K562 (cell line): ENCODE data around the gene FEN1. TPM values are rescaled to one million over a fixed set of nuclear protein-coding genes. Genes with fewer than 3 reads are reported as not detected.

ENCODE experiments used
- CTCF ChIP-seq, 3 experiments: IDR thresholded peaks in 2 of 3; conservative IDR thresholded peaks in 1 of 3; 2 replicates each; pipeline ENCODE4 v1.5.1; 2011 to 2012; ENCODE audit warnings: low read length in 3 of 3, mild to moderate bottlenecking in 3 of 3, control low read depth in 2 of 3, improper control_type of control experiment in 1 of 3, inconsistent platforms in 1 of 3, low read depth in 1 of 3, mixed read lengths in 1 of 3, moderate library complexity in 1 of 3; ENCODE audit not compliant: insufficient read depth in 2 of 3
- FOS ChIP-seq: IDR thresholded peaks from 3 replicates; pipeline ENCODE4 v1.6.1; 2011; ENCODE audit not compliant: insufficient read length; ENCODE audit errors: extremely low read depth
- KLF1 ChIP-seq: fragments of 450-650 bp; IDR thresholded peaks from 2 replicates; pipeline ENCODE4 v1.6.1; 2016; ENCODE audit warnings: missing genetic modification characterization, missing compliant biosample characterization
- POLR2B ChIP-seq: fragments of 450-650 bp; IDR thresholded peaks from 2 replicates; pipeline ENCODE4 v1.6.1; 2018; ENCODE audit warnings: low read depth; ENCODE audit not compliant: partially characterized antibody
- PRPF4 ChIP-seq: fragments of 200-400 bp; formaldehyde crosslinking; IDR thresholded peaks from one replicate; pipeline ENCODE4 v1.6.1; 2017; ENCODE audit warnings: low read length, low read depth, mild to moderate bottlenecking; ENCODE audit not compliant: insufficient read depth, poor library complexity, severe bottlenecking
- TARDBP ChIP-seq: fragments of 450-650 bp; IDR thresholded peaks from 2 replicates; pipeline ENCODE4 v1.6.1; 2016
- TOE1 ChIP-seq, 2 experiments: fragments of 450-650 bp in 1 of 2; sonication (generic) in 1 of 2; formaldehyde crosslinking in 1 of 2; IDR thresholded peaks; 2 replicates each; pipeline versions ENCODE4 v1.7.1 to v1.8.0; 2016 to 2022; ENCODE audit warnings: borderline replicate concordance in 2 of 2, mild to moderate bottlenecking in 2 of 2, antibody characterized with exemption in 1 of 2, inconsistent platforms in 1 of 2, low read depth in 1 of 2, missing genetic modification reagents in 1 of 2, moderate library complexity in 1 of 2
- UBTF ChIP-seq, 2 experiments: IDR thresholded peaks; 2 replicates each; pipeline ENCODE4 v1.6.1; 2012; ENCODE audit warnings: improper control_type of control experiment in 2 of 2, low read depth in 2 of 2, low read length in 2 of 2, borderline replicate concordance in 1 of 2
- ZBTB11 ChIP-seq, 3 experiments: fragments of 200-800 bp in 1 of 3; fragments of 250-450 bp in 1 of 3; fragments of 450-650 bp in 1 of 3; sonication (Bioruptor Pico) in 1 of 3; sonication (Bioruptor generic) in 1 of 3; formaldehyde crosslinking in 1 of 3; IDR thresholded peaks; 2 replicates each; pipeline versions ENCODE4 v1.6.1 to v1.8.0; 2016 to 2022; ENCODE audit warnings: mild to moderate bottlenecking in 2 of 3, missing genetic modification characterization in 2 of 3, missing compliant biosample characterization in 1 of 3, moderate library complexity in 1 of 3
- ZC3H4 ChIP-seq: sonication (generic); formaldehyde crosslinking; IDR thresholded peaks from 2 replicates; pipeline ENCODE4 v1.9.0; 2021; ENCODE audit warnings: missing genetic modification reagents, borderline replicate concordance
- ZNF12 ChIP-seq: sonication (generic); formaldehyde crosslinking; IDR thresholded peaks from 2 replicates; pipeline ENCODE4 v1.4.0; 2020; ENCODE audit warnings: mild to moderate bottlenecking, missing genetic modification reagents
- ZSCAN32 ChIP-seq: fragments of 450-650 bp; formaldehyde crosslinking; IDR thresholded peaks from 2 replicates; pipeline ENCODE4 v1.4.0; 2020; ENCODE audit warnings: mild to moderate bottlenecking, moderate library complexity
- polyA plus RNA-seq, 8 experiments: library from polyadenylated mRNA; depleted of rRNA in 4 of 8; stranded (reverse) in 5 of 8; unstranded in 3 of 8; fragments of >200 nt; fragmentation: Nextera tagmentation in 2 of 8; fragmentation: Illumina TruSeq in 1 of 8; extraction: Ambion mirVana in 2 of 8; extraction: Trizol in 1 of 8; gene quantifications; 2 replicates each; pipeline versions ENCODE4 v1.2.1 to v1.2.3, GENCODE V29; 2011 to 2014; ENCODE audit warnings: inconsistent platforms in 1 of 8, missing spikeins in 1 of 8
- total RNA-seq, 7 experiments: library from RNA; depleted of rRNA in 6 of 7; stranded (reverse); fragments of >200 nt in 6 of 7; fragmentation: Illumina TruSeq in 2 of 7; extraction: Trizol in 2 of 7; gene quantifications; 2 replicates each; pipeline versions ENCODE4 v1.2.1 to v1.2.3, GENCODE V29; 2011 to 2021; ENCODE audit warnings: low replicate concordance in 1 of 7
- TF ChIP-seq, protein P1 (sequence below): sonication (generic); formaldehyde crosslinking; IDR thresholded peaks from 2 replicates; pipeline ENCODE4 v1.8.1; 2022; ENCODE audit warnings: missing genetic modification reagents

FEN1 gene
- total and polyA plus RNA-seq, 9 of the 15 experiments (the other 6 are each of a cell fraction or from before 2014, with no cell fraction given): 58.1 to 156 (median 137) TPM

DNA sequence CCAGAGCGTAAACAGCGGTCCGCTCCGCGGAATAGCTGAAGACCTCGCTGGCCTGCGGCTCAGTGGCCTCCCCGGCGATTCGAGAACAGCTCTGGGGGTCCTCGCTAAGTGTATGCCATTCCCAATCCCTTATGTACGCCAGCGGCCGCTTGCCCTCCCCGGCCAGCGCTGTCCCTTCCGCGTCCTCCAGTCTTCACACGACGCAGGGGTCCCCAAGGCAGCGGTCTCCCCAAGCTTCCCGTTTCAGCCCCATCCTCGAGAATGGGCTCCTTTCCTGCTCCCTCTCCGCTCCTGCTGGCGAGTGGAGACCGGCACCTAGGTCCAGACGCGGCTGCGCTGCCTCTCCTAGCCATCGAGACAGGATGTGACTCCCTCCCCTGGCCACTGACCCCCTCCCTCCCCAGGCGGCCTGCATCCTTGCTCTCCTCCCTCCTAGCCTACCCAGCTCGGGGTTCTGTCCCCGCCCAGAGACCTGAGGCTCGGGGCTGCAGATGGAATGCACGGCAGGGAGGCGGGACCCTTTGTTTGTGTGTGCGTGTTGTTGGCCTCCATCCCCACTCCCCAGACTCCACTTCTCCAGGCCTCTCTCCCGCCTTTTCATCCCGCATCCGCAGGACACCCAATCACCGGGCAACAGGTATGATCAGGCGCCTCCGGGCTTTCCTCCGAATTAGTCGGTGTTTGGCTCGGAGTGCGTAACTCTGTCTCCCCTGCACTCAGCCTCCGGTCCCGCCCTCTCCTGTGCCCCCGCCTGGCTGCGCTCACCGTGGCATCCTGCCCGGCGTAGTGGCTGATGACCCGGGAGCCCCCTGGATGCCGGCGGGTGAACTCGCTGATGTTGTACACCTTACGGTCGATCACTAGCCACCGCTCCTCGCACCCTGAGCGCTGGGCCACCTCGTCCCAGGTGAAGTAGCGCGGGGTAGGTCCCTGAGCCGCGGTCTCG, 23.4 kb downstream of the FEN1 start (continued):
- peak in 1 of 3 experiments; percentile 26; a peak in 2 of 6 replicates for TF ChIP-seq CTCF (IDR thresholded peaks at IDR 0.05 in 2 of 3, conservative IDR thresholded peaks at IDR 0.05 in 1 of 3; ENCODE audit: insufficient read depth in 2 of 3, low read depth in 1 of 3, low read length in 3 of 3)
- 0 out of 2 replicates have a peak, but pooled peaks have one; percentile 30 for TF ChIP-seq KLF1
- no peak for TF ChIP-seq TOE1 (IDR thresholded peaks at IDR 0.05; ENCODE audit: borderline replicate concordance)
- 0 out of 2 replicates have a peak, but pooled peaks have one; percentile 69 for TF ChIP-seq TOE1 (CRISPR knock-in tag; IDR thresholded peaks at IDR 0.05; ENCODE audit: borderline replicate concordance, low read depth)
- 0 out of 2 replicates have a peak, but pooled peaks have one; percentile 4 for TF ChIP-seq ZNF12 (CRISPR knock-in tag)
- TF ChIP-seq POLR2B: peak; percentile 49
- TF ChIP-seq PRPF4: peak; percentile 66
- TF ChIP-seq FOS: no peak
- TF ChIP-seq, protein P1, sequence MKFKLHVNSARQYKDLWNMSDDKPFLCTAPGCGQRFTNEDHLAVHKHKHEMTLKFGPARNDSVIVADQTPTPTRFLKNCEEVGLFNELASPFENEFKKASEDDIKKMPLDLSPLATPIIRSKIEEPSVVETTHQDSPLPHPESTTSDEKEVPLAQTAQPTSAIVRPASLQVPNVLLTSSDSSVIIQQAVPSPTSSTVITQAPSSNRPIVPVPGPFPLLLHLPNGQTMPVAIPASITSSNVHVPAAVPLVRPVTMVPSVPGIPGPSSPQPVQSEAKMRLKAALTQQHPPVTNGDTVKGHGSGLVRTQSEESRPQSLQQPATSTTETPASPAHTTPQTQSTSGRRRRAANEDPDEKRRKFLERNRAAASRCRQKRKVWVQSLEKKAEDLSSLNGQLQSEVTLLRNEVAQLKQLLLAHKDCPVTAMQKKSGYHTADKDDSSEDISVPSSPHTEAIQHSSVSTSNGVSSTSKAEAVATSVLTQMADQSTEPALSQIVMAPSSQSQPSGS: no peak
- TF ChIP-seq ZSCAN32 (CRISPR knock-in tag): peak; percentile 39; the same call in 1 of the 2 replicates
- TF ChIP-seq UBTF (IDR thresholded peaks at IDR 0.05; ENCODE audit: borderline replicate concordance in 1 of 2, low read depth in 2 of 2, low read length in 2 of 2): 0 out of 4 replicates have a peak, but pooled peaks of 1 of the 2 experiments have one; percentile 51
- peak; percentile 95; the same call in 1 of the 2 replicates for TF ChIP-seq ZC3H4 (CRISPR knock-in tag)
- no peak for TF ChIP-seq ZBTB11 (CRISPR knock-in tag; IDR thresholded peaks at IDR 0.05)
- TF ChIP-seq TARDBP: no peak
